Activated CD4-positive, alpha-beta T cell treated with anti-CD3 and anti-CD28 coated beads for 36 hours (primary cell): Measurements from ENCODE around the gene IFT74. TPM values are rescaled to one million over a fixed set of nuclear protein-coding genes. Genes with fewer than 3 reads are reported as not detected.

Experiments
- ATAC-seq: fragments of 200-7000 bp; cut with Tn5 transposase; one replicate; pipeline ENCODE4 v1.10.0; 2021; ENCODE audit warnings: mild to moderate bottlenecking, moderate library complexity
- CTCF ChIA-PET: fragments of 350-600 bp; sonication (Branson Sonifier 250); formaldehyde crosslinking; loops from one replicate; lab custom pipeline; 2021; ENCODE audit warnings: antibody characterized with exemption; lab: Charles Lee
- POLR2A ChIA-PET: fragments of 350-600 bp; sonication (Branson Sonifier 250); formaldehyde crosslinking; loops from one replicate; lab custom pipeline; 2021; ENCODE audit warnings: antibody characterized with exemption, inconsistent platforms; lab: Charles Lee
- DNase-seq: peaks from one replicate; pipeline ENCODE4 v3.0.0-alpha.2; 2020
- H3K27ac Mint-ChIP-seq: one replicate; pipeline ENCODE4 v1.8.0; 2021; ENCODE audit warnings: mixed read lengths
- H3K27me3 Mint-ChIP-seq: one replicate; pipeline ENCODE4 v1.8.0; 2021; ENCODE audit warnings: mixed read lengths
- H3K36me3 Mint-ChIP-seq: one replicate; pipeline ENCODE4 v1.8.0; 2021; ENCODE audit warnings: low read depth, mixed read lengths
- H3K4me1 Mint-ChIP-seq: one replicate; pipeline ENCODE4 v1.8.0; 2021; ENCODE audit warnings: mixed read lengths
- H3K4me3 Mint-ChIP-seq: one replicate; pipeline ENCODE4 v1.8.0; 2021; ENCODE audit warnings: mild to moderate bottlenecking, moderate library complexity, mixed read lengths
- H3K9me3 Mint-ChIP-seq: one replicate; pipeline ENCODE4 v1.8.0; 2021; ENCODE audit warnings: low read depth, mixed read lengths
- intact Hi-C, 2 experiments: fragments of 100-400 bp; cut with DNase I in 1 of 2; cut with micrococcal nuclease in 1 of 2; formaldehyde crosslinking; loops; one replicate each; pipeline versions ENCODE4 v1.14.2 to v1.15.1; 2022 to 2024; cut with DNase I, micrococcal nuclease
- total RNA-seq, 2 experiments: library from RNA; stranded (reverse); gene quantifications; one replicate each; pipeline ENCODE4 v1.2.3, GENCODE V29; 2021

The IFT74 gene
- total RNA-seq, 2 experiments from 2014 or later = 10.5 to 11.6 TPM

- Mint-ChIP-seq H3K4me3 (peak within 1 kb of the TSS; percentile 88), H3K36me3 (peaks cover 25% of the 10 kb centered on the region), H3K4me1 (peaks cover 48% of the 10 kb centered on the region), H3K9me3 (no peaks in the 10 kb centered on the region), H3K27me3 (peaks cover 3% of the 10 kb centered on the region), H3K27ac (peak within 1 kb of the TSS; percentile 99)
- ATAC-seq (peak; percentile 96), DNase-seq (peak; percentile 93)
- POLR2A ChIA-PET = interaction anchor here (0.6 to 1.4 kb wide), 3 partner anchors 9 to 55 kb away, joined by 3 to 11 read pairs (median 10); partner anchors contain the start of genes CAAP1 and IFT74
- intact Hi-C loops = loop anchor here (1.0 kb wide), 3 partner anchors 9 to 626 kb away; partner anchors contain the start of genes CAAP1 (in 2 of the 2), C9orf72 (in 1 of the 2) and IFT74 (in 1 of the 2)
- CTCF ChIA-PET = interaction anchor here (0.5 kb wide), 1 partner anchor 328 kb away, joined by 3 read pairs; no protein-coding TSS in a partner anchor
These were observed 9.2 kb upstream of the IFT74 start, which contains the start of gene PLAA for GRCh38 chr9:26946753-26947727. PLAA (minus strand) TSS chr9:26947242; CDS start chr9:26947045, 197 bp downstream.

GRCh38 chr9:26947736-26948135, 8.5 kb upstream of the IFT74 start:
- CTCF ChIA-PET = no interaction called here
- peak; percentile 27 for ATAC-seq
- intact Hi-C loops = loop anchor here in 1 of 2 experiments (1.0 kb wide), 3 partner anchors 9 to 626 kb away; partner anchors contain the start of genes C9orf72, CAAP1 and IFT74

DNA sequence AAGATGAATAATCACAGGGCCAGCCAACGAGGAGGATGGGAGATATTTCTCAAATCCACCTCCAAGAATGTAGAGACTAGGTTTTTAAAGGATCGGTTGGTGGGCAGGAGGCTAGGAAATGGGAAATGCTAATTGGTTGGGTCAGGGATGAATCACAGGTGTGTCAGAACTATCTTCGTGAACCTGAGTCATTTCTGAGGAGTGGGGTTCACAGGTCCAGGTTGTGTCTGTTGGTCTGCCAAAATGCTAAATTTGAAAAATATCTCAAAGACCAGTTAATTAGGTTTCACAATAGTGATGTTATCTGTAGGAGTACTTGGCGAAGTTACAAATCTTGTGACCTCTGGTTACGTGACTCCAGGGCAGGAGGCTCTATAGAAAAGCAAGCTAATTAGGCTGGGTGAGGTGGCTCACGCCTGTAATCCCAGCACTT, 6.6 kb upstream of the IFT74 start:
- H3K27ac Mint-ChIP-seq = no peak overlapping the region
- ATAC-seq (no peak), DNase-seq (no peak)
- H3K27me3 Mint-ChIP-seq = peaks cover 3% of the 10 kb centered on the region
- peaks cover 37% of the 10 kb centered on the region for H3K4me1 Mint-ChIP-seq
- POLR2A ChIA-PET = no interaction called here
- intact Hi-C loops = no loop called here
- H3K4me3 Mint-ChIP-seq = no peak overlapping the region
- H3K36me3 Mint-ChIP-seq = peaks cover 10% of the 10 kb centered on the region
- H3K9me3 Mint-ChIP-seq = no peaks in the 10 kb centered on the region
- CTCF ChIA-PET = interaction anchor here (1.7 kb wide), 1 partner anchor 57 kb away, joined by 3 read pairs; the partner anchor contains the start of gene CAAP1

More at GRCh38 chr9:26947736-26948135, 8.5 kb upstream of the IFT74 start:
- Mint-ChIP-seq H3K27me3 (peaks cover 3% of the 10 kb centered on the region), H3K4me1 (peaks cover 44% of the 10 kb centered on the region), H3K27ac (peak overlapping the region; percentile 99), H3K36me3 (peaks cover 22% of the 10 kb centered on the region), H3K9me3 (no peaks in the 10 kb centered on the region), H3K4me3 (peak overlapping the region; percentile 88)
- POLR2A ChIA-PET = interaction anchor here (0.9 to 1.4 kb wide), 2 partner anchors 8 to 55 kb away, joined by 3 to 11 read pairs; partner anchors contain the start of genes CAAP1 and IFT74
- peak; percentile 72 for DNase-seq

DNA sequence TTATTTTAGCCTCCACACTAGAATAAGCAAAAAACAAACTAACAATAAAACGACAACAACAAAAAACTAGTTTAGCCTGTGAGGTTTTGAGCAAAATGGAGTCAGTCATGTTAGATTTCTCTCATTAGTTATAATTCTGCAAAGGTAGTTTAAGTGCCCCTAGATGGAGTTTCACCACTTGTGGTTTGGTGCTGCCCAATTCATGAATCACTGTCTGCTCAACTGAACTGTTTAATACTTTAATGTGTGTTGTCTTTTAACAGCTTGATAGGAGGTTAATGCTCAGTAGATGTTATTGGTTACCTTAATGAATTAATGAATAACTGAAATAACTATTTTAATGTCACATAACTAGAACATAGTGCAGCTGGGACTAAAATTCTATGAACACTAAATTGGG, 5.7 kb upstream of the IFT74 start:
- no peak for ATAC-seq
- Mint-ChIP-seq H3K27ac (no peak overlapping the region), H3K27me3 (peaks cover 3% of the 10 kb centered on the region), H3K9me3 (no peaks in the 10 kb centered on the region), H3K4me3 (no peak overlapping the region), H3K4me1 (peaks cover 35% of the 10 kb centered on the region), H3K36me3 (peaks cover 7% of the 10 kb centered on the region)
- CTCF ChIA-PET = interaction anchor here (1.7 kb wide), 1 partner anchor 58 kb away, joined by 3 read pairs; the partner anchor contains the start of gene CAAP1
- intact Hi-C loops = no loop called here
- POLR2A ChIA-PET = no interaction called here
- DNase-seq = no peak

DNA sequence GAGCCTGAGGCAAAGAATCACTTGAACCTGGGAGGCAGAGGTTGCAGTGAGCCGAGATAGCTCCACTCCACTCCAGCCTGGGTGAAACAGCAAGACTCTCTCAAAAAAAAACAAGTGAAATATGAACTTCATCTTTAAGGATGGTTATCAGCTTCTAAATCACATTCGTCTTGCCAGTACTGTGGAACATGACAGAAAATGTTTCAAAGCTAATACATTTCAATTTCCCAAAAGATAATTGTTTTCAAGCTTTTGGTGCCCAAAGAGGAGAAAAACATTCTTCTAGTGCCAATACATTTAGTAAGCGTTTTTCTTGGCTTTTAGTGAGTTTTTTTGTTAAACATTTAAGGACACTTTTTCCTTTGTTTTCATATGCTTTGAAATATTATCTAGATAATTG, 4.4 kb upstream of the IFT74 start:
- intact Hi-C loops = no loop called here
- peaks cover 3% of the 10 kb centered on the region for H3K27me3 Mint-ChIP-seq
- no peak for ATAC-seq
- H3K4me3 Mint-ChIP-seq = no peak overlapping the region
- peaks cover 4% of the 10 kb centered on the region for H3K36me3 Mint-ChIP-seq
- DNase-seq = no peak
- peaks cover 37% of the 10 kb centered on the region for H3K4me1 Mint-ChIP-seq
- H3K27ac Mint-ChIP-seq = no peak overlapping the region
- ChIA-PET CTCF (no interaction called here), POLR2A (no interaction called here)
- no peaks in the 10 kb centered on the region for H3K9me3 Mint-ChIP-seq

DNA sequence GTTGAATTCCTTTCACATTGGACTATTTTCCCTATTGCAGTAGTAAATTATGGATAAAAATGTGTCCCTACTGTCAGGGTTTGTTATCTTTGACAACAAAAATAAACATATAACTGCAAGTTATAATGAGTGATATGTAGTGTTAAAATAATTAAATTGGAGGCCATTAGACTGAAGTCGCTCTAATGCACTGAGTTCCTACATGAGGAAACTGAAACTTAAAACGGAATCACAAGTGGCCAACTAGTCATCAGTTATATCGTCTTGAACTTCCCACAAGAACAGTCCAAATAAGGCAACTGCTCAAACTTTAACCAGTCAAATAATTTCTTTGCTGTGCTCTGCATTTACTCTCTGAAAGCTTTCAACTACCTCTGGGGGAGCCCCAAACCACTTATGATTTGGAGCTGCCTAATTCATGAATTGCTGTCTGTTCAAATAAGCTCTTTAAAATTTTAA, 2.1 kb upstream of the IFT74 start:
- Mint-ChIP-seq H3K9me3 (no peaks in the 10 kb centered on the region), H3K36me3 (no peaks in the 10 kb centered on the region), H3K27me3 (no peaks in the 10 kb centered on the region), H3K4me1 (peaks cover 38% of the 10 kb centered on the region), H3K4me3 (no peak overlapping the region), H3K27ac (peak overlapping the region; percentile 67)
- ATAC-seq = peak; percentile 53
- DNase-seq = no peak
- ChIA-PET POLR2A (no interaction called here), CTCF (interaction anchor here (1.2 kb wide), 1 partner anchor 57 kb away, joined by 3 read pairs; no protein-coding TSS in a partner anchor)
- intact Hi-C loops = loop anchor here in 1 of 2 experiments (2.0 kb wide), 1 partner anchor 13 kb away; no protein-coding TSS in a partner anchor

DNA sequence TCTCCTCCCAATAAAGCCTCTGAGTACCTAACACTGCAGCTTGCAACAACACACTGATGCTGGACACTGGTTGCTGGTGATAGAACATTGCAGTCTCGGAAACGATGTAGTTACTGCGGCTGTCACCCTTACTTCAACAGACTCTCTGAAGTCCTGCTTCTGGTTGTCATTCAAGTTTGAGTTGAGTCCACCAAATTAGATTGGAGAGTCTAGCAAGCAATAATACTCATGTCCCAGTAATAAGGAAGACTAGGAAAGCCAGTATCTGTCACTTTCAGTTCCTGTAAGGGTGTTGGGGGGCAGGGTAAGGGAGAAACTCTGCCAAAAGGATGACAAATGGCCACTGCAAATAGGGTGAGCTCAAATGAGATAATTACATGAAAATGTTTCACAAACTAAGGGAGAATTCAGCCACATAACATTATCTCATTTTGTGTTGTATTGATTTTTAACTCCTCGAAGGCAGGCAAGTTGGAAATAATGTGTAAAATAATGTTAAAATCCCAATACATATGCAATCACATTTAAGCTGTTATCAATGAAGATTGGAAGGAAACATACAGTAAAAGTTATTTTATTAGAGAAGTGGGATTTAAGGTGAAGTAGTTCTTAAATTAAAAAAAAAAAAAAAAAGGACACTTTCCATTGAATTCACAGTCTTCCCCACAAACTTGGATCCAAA, 849 bp upstream of the IFT74 start:
- Mint-ChIP-seq H3K4me3 (peak overlapping the region; percentile 88), H3K9me3 (no peaks in the 10 kb centered on the region), H3K4me1 (peaks cover 32% of the 10 kb centered on the region), H3K36me3 (no peaks in the 10 kb centered on the region), H3K27me3 (no peaks in the 10 kb centered on the region), H3K27ac (peak overlapping the region; percentile 85)
- ChIA-PET POLR2A (interaction anchor here (0.5 to 1.9 kb wide), 4 partner anchors 7 to 412 kb away, joined by 3 to 13 read pairs (median 8); partner anchors contain the start of genes CAAP1 and PLAA), CTCF (interaction anchor here (0.7 to 1.2 kb wide), 3 partner anchors 20 to 116 kb away, joined by 3 to 4 read pairs (median 3); no protein-coding TSS in a partner anchor)
- intact Hi-C loops = loop anchor here in 1 of 2 experiments (2.0 to 5.0 kb wide), 2 partner anchors 15 to 617 kb away; partner anchors contain the start of gene C9orf72
- no peak for ATAC-seq
- DNase-seq = no peak

DNA sequence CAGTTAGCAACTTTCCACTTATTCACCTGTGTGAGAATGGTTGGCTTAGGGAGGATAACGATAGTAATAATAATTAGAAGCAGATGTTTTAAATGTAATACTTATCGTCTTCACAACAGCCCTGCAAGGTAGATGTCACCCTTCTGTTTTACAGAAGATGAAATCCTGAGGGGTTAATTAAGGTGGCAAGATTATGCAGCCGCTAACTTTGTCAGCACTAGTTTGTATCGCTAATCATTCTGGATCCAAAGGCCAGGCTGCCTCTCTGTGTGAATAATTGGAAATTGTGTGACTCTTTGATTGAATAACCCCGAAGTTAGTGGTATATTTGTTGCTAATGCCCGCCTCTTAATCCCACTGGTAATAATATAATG, 635 bp downstream of the IFT74 start:
- Mint-ChIP-seq H3K4me3 (peak overlapping the region; percentile 88), H3K9me3 (no peaks in the 10 kb centered on the region), H3K27me3 (no peaks in the 10 kb centered on the region), H3K36me3 (no peaks in the 10 kb centered on the region), H3K27ac (peak overlapping the region; percentile 85), H3K4me1 (peaks cover 35% of the 10 kb centered on the region)
- CTCF ChIA-PET = no interaction called here
- intact Hi-C loops = loop anchor here (1.0 to 5.0 kb wide), 4 partner anchors 10 to 616 kb away; partner anchors contain the start of genes C9orf72 (in 2 of the 2), CAAP1 (in 2 of the 2) and PLAA (in 1 of the 2)
- POLR2A ChIA-PET = no interaction called here
- DNase-seq = no peak
- ATAC-seq = no peak

DNA sequence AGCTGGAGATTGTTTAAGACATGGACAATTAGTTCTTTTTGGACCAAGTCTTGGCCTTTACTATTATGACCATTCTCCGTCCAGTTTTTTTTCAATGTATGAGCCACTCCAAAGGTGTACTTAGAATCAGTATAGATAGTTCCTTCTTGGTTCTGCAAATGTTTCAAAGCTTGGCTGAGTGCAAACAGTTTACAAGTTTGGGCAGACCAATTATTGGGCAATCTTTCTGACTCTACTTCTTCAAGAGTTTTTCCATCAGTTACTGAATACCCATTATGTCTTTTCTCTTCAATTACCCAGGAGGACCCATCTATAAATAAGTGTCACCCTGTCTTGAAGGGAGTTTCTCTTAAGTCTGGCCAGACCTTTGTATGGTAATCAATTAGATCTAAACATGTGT, 15.5 kb downstream of the IFT74 start:
- ATAC-seq (no peak), DNase-seq (no peak)
- no peak overlapping the region for H3K27ac Mint-ChIP-seq
- H3K9me3 Mint-ChIP-seq = peaks cover 2% of the 10 kb centered on the region
- intact Hi-C loops = loop anchor here (5.0 kb wide), 1 partner anchor 49 kb away; no protein-coding TSS in a partner anchor
- no peaks in the 10 kb centered on the region for H3K4me1 Mint-ChIP-seq
- ChIA-PET POLR2A (no interaction called here), CTCF (no interaction called here)
- peaks cover 2% of the 10 kb centered on the region for H3K36me3 Mint-ChIP-seq
- no peak overlapping the region for H3K4me3 Mint-ChIP-seq
- no peaks in the 10 kb centered on the region for H3K27me3 Mint-ChIP-seq

DNA sequence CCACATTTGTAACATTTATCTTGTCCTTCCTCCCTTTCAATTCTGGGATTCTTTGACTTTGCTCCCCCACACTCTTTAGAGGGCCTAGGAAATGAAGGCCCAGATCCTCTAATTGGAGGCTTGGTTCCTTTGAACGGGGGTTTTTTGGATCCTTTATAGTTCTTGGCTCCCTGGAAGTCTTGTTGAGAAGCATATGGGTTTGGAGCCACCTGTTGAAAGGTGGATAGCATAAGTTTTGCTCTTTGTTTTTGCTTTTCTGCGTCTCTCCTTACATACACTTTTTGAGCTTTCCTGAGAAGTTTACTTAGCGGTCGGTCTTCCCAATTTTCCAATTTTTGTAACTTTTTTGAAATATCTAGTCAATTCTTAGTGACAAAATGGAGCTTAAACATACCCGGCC, 17.8 kb downstream of the IFT74 start:
- DNase-seq = no peak
- intact Hi-C loops = loop anchor here (5.0 kb wide), 1 partner anchor 52 kb away; no protein-coding TSS in a partner anchor
- H3K36me3 Mint-ChIP-seq = peaks cover 2% of the 10 kb centered on the region
- POLR2A ChIA-PET = no interaction called here
- H3K27ac Mint-ChIP-seq = no peak overlapping the region
- H3K27me3 Mint-ChIP-seq = no peaks in the 10 kb centered on the region
- CTCF ChIA-PET = interaction anchor here (1.0 kb wide), 1 partner anchor 82 kb away, joined by 3 read pairs; the partner anchor contains the start of gene CAAP1
- H3K9me3 Mint-ChIP-seq = peaks cover 2% of the 10 kb centered on the region
- ATAC-seq = no peak
- no peak overlapping the region for H3K4me3 Mint-ChIP-seq
- H3K4me1 Mint-ChIP-seq = no peaks in the 10 kb centered on the region
